GM18526 (cell line): Measurements from ENCODE around the gene CACNA1C.

Experiments
- POLR2A ChIP-seq: IDR thresholded peaks from 3 replicates; pipeline ENCODE4 v1.6.1; 2011; ENCODE audit not compliant: insufficient read length; ENCODE audit errors: extremely low read depth

Gene CACNA1C

DNA sequence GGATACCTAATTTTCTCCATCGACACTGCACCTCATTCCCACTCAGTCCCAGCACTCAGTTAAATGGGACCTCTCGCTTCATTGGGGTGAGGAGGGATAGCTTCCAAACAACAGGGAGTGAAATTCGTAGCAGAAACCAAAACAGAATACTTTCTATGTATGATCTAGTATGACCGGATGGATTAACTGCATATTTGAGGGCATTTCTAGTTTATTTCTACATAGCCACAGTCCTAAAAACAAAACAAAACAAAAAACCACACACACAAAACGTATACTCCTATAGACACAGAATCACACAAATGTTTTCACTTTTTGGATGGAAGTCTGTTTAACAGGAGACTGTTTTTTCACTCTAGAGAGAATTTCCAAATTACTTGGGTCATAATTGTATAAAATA, 434.5 kb downstream of the CACNA1C start:
- no peak for TF ChIP-seq POLR2A

DNA sequence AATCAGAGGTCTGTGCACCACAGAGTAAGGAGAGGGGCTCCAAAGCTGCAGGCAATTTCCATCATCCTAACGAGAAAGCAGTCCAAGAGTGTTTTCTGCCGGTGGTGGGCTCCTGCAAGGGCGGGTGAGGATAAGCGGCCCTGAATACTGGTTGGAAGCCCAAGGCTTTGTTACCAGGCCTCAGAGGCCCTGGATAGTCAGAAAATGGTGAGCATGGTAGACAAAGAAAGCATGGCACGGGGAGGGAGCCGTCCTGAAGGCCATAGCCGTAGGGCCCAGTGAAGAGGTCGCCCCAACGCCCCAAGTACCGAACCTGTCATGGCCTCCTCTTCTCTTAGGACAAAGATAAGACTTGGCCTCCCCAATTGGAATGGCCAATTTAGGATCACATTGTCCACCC, 435.3 kb downstream of the CACNA1C start:
- no peak for TF ChIP-seq POLR2A

DNA sequence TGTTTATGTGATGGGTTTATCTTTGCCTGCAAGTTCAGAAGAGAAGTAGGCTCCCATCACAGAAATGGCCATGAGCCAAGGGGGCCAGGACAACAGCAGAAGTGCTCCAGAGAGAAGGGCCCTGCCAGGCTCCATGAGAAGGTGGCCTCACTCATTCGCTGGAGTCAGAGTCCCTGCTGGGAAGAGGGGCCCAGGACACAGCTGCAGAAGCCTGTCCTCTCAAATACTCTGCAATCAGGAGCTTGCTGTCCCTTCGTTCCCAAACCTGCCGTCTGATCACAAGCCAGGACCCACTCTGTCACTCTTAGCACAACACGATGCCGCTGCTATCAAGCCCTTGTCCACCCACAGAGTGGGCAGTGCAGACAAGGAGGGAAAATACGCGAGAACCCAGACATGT, 435.8 kb downstream of the CACNA1C start:
- TF ChIP-seq POLR2A = no peak

DNA sequence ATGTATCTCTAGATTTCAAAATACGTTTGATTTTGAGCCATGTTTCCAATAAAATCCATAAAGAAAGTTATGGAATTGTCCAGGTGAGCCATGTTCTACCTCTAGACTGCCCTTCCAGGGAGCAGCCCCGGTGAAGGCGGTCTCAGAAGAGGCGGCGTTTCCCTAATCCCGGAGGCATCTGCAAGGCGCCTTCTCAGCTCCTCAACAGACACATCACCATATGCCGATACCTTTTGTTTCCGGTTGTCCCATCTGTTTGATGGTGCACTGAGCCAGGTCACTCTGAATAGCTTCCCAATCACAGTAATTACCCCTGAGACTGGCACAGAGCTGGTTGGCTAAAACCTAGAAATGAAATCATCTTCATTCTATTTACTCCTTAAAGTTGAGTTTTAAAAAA, 436.5 kb downstream of the CACNA1C start:
- TF ChIP-seq POLR2A = no peak

DNA sequence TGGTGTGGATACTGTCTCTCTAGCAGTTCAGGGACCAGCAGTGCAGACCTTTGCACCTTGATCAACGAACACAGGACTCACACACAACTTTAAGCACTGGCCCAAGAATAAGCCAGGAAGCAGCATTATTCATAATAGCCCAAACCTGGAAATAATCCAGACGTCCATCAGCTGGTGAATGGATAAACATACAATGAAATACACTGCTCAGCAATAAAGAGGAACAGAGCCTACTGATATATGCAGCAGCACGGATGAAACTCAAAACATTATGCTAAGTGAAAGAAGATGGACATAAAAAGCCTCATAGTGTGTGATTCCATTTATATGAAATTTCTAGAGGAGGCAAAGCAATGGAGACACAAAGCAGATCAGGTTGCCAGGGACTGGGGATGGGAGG, 438.0 kb downstream of the CACNA1C start:
- TF ChIP-seq POLR2A = no peak

DNA sequence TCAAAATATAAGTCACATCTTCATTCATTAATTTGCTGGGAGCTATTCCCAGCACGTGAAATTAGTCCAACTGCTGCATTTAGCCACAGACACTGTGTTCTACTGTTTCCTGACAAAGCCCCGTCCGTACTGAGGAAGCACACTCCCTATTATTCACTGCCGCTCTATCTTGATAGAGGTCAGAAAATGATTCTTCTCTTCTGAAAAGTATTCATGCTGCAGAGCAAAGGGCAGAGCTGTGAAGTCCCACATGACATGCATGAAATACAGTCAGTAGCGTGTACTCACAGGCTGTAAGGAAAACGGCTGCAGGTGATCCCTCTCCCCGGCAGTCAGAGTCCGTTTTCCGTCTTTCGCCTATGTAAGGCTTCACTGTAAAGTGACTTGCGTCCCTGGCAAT, 439.4 kb downstream of the CACNA1C start:
- no peak for TF ChIP-seq POLR2A

DNA sequence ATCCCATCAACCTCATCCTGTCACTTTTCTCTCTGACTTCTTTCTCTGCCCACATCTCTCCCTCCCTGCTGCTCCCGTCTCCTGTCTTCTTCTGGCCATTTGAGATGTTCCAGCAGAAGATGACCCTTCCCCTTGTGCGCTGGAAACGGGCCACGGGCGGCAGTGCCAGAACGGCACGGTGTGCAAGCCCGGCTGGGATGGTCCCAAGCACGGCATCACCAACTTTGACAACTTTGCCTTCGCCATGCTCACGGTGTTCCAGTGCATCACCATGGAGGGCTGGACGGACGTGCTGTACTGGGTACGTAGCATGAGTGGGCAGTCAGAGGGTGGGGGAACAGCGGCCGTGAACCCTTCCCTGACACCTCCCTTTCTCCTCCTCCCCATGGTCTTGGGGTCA, 440.3 kb downstream of the CACNA1C start:
- TF ChIP-seq POLR2A = no peak

DNA sequence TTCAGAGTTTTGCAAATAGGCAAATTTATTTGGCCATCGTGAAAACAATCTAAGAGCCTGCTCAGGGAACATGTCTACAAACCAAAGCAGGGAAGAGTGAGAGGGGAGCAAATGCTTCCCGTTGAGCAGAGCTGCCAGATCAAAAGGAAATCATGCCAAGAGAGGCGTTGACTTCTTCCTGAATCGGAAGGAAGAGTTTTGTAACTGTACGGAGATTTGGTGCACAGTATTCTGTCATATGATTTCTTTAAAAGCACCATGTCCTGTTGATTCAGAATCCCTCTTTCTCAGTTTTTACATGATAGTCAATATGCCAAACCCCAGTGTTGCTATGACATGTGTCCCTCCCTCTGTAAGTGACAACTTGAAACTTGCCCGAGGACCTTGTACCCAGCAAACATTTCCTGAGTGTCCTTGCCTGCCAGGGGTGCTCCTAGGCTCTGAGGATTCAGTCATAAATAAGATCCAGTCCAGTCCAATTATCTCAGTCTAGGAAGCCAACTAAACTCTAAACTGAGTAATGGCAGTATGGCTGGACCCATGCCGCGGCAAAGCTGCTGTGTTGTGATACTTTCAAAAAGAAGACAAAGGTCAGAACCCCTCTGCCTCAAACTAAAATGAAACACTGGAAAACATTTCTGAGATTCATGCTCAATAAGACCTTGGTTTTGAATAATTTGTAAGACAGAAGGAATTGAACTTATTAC, 441.9 kb downstream of the CACNA1C start:
- TF ChIP-seq POLR2A = no peak

DNA sequence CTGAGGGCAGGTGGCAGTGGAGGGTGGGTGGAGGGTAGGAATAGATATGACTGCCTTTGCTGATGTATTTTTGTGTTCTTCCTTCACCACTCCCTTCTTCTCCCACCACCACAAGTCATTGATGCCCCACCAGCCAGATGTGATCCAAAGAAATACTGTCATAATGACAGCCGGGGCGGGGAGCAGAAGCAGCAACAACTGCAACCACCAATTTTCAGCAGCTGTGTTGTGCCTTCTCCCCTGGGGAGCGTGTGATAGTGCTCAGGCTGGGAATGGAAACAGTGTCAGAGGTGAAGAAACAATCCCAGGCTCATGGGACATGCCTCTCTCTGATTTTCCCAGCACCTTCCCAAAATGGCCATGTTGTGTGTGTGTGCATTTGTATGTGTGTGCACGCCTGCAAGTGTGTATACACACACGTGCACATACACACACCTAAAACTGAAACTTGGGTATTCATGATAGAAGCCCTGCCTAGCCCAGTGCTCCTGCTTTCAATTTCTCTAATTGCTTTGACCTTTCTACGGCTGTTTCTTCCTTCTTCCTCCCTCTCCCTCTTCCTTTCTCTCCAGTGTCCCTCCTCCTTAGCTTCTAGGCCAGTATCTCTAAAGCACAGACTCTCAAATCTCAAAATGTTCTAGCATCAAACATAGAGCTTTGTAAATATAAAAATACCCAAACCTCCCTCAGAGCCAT, 442.8 kb downstream of the CACNA1C start:
- TF ChIP-seq POLR2A = no peak

DNA sequence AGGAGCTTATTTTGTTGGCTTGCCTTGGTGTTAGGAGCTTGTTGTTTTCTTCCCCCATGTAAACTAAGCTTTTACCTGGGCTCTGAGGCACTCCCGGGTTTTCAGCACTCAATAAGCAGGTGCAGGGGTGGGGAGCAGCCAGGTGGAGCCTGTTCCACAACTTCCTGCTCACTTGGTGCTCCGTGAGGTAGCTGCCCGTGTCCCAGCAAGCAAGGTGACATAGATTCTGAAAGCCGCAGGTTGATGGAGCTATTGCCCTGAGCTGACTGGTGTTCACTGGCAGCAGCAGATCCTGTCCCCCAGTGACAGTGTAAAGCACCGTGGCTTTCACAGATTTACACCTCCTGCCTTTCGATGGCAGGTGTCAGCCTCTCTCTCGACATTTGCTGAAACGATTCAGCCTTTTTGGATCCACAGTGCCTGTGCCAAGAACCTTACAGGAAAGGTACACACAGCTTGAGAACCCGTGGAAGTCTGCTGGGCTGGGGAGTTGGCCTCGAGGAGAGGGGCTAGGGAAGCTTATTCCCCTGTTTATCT, 446.2 kb downstream of the CACNA1C start:
- no peak for TF ChIP-seq POLR2A

DNA sequence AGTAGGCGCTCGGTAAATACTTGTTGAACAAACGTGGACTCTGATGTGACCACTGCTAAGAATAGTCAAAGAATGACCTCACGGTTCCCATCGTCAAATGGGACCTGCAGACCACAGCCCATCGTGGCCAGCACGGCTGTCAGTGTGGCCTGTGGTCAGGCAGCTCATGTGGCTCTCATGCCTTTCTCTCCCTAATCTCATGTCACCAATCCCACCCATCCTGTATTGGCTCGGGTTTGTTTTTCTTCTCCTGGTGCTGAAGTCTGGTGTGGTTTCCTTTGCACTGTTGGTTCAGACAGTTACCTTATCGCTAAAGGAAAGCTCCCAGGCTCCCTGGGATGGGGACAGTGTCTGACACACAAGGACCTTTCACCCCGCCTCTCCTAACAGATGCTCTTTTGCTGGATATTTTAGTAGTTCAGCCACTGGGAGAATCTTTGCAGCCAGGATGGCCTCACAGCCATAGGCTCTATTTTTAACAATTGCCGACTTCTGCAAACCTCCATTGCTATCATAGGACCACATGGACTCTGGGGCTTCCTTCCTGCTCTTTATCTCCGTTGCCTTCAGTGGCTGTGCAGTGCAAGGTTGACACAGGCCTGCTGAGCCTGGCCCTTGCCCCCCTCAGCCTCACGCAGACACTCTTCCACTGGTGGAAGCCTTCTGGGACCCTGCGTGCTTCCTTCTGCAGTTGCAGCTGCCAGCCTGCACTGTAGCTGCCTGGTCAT, 448.8 kb downstream of the CACNA1C start:
- no peak for TF ChIP-seq POLR2A

DNA sequence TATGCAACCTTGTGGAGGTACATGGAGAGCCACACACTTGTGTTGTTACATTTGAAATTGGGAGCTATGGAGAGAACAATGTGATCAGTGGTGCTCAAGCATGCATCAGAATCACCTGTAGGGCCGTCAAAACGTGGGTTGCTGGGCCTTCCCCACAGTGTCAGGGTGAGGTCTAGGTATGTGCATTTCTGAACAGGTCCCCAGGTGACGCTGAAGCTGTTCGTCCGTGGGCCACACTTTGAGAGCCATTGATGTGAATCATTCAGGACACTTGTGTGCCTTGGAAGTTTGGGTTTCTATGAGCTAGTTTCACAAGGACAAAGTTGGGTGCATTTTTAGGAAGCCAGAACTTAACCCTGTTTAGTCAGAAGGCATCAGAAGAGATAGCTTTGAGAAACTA, 450.2 kb downstream of the CACNA1C start:
- TF ChIP-seq POLR2A = no peak

DNA sequence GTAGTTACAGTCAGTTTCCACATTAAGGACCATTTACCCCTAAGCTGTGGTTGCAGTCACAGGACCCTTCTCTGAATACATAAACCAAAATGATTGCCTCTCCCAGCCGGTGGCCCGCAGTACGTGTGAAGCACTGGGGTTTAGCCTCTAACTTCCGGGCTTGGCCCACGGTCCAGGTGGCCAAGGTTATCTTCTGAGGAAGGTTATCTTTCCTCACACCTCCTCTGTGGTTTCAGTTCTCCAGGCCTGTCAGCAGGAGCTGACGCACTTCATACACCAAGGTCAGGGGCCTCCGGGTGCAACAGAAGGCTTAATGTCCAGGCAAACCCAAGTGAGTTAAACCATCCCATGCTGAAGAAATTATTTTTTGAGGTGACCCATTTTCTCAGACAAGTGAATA, 451.0 kb downstream of the CACNA1C start:
- no peak for TF ChIP-seq POLR2A

DNA sequence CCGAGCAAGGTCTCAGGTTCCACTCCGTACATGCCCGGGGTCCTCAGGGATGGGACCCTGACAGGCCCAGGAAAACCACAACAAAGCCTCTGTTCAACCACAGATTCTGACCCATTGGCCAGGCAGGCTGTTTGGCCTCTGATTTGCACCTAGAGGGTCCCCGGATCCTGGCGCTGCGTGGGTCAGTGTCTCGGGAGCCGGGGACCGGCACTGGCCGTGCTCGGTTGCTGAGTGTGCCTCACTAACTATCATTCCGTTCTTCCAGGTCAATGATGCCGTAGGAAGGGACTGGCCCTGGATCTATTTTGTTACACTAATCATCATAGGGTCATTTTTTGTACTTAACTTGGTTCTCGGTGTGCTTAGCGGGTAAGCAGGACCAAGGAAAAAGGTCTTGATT, 451.8 kb downstream of the CACNA1C start:
- TF ChIP-seq POLR2A = no peak

DNA sequence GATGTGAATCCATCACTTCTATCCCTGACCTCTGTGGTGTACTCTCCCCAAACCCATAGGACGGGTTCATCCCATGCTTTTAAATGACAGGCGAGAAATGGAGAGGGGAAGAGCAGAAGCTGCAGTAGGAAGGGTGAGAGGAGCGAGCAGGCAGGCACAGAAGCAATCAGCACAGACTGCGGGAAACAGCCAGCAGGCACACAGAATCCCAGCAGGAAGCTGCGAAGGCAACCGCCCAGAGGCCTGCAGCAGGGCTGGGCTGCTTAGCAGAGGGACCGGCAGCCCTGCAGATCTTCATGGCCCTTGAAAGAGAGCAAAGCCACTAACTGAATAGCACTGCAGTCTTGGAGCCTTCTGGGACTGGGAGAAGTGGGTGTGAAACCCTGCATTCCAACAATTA, 455.0 kb downstream of the CACNA1C start:
- TF ChIP-seq POLR2A = no peak

DNA sequence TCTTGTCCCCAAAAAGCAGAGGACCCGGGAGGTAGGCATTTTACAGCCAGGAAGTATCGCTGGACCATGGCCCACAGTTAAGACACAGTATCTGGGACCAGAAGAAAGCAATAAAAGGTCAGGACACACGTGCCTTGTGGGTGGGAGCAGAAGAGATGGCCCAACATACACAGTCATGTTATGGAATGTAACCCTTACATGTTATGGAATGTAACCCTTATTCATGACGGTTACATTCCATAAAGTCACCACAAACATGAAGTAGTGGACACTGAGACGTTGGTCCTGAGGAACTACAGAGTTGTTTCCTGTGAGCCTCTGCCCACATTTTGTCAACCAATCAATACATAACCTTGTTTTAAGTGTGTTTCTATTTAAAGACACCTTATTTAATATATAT, 456.4 kb downstream of the CACNA1C start:
- no peak for TF ChIP-seq POLR2A
